Measurements from ENCODE around the gene MOK. TPM values are rescaled to one million over a fixed set of nuclear protein-coding genes. Genes with fewer than 3 reads are reported as not detected.

MOK gene
- total RNA-seq, 2 donors from 2014 or later = 4.8 to 6.9 TPM

- Histone ChIP-seq H3K4me3 (no peak overlapping the region), H3K27ac (no peak overlapping the region), H3K9me3 (no peaks in the 10 kb centered on the region), H3K9ac (ENCODE audit: low read depth in 2 of 2, low read length in 2 of 2) (no peak overlapping the region), H3K36me3 (no peaks in the 10 kb centered on the region), H3K27me3 (no peaks in the 10 kb centered on the region), H3K4me1 (no peaks in the 10 kb centered on the region)
- no peak for TF ChIP-seq CTCF (IDR thresholded peaks at IDR 0.05)
- DNase-seq = no peak
- intact Hi-C loops (cut with DNase I) = no loop called here
These were observed 85.6 kb downstream of the MOK start for GRCh38 chr14:102219316-102219715.

DNA sequence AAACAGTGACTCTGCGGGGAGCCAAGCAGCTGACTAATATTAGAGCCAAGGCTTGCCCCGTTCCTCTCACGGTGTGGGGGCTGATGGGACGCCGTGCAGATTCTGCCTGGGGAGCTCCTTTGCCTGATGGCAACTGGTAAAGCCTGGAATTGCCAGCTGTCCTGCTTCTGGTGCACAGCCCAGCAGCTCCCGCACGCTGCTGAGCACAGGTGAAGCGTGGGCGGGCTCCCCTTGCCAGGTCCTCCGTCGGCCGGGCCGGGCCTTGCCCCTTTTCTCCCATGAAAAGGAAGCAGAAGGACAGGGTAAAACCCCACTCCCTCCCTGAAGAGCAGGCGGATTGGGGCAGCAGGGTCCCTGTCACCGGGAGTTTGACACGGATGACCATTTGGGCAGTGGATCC lies 86.3 kb downstream of the MOK start:
- Histone ChIP-seq H3K4me1 (no peaks in the 10 kb centered on the region), H3K4me3 (no peak overlapping the region), H3K36me3 (no peaks in the 10 kb centered on the region), H3K27ac (no peak overlapping the region), H3K9ac (ENCODE audit: low read depth in 2 of 2, low read length in 2 of 2) (no peak overlapping the region), H3K9me3 (no peaks in the 10 kb centered on the region), H3K27me3 (no peaks in the 10 kb centered on the region)
- no peak for DNase-seq
- intact Hi-C loops (cut with DNase I) = no loop called here
- TF ChIP-seq CTCF (IDR thresholded peaks at IDR 0.05) = no peak

GRCh38 chr14:102217987-102218421 lies 87.0 kb downstream of the MOK start:
- Histone ChIP-seq H3K9ac (ENCODE audit: low read depth in 2 of 2, low read length in 2 of 2) (no peak overlapping the region), H3K27me3 (no peaks in the 10 kb centered on the region), H3K4me3 (no peak overlapping the region), H3K9me3 (no peaks in the 10 kb centered on the region), H3K27ac (no peak overlapping the region), H3K4me1 (no peaks in the 10 kb centered on the region), H3K36me3 (no peaks in the 10 kb centered on the region)
- intact Hi-C loops (cut with DNase I) = no loop called here
- no peak for DNase-seq
- no peak for TF ChIP-seq CTCF (IDR thresholded peaks at IDR 0.05)

- Histone ChIP-seq H3K27ac (no peak overlapping the region), H3K9me3 (no peaks in the 10 kb centered on the region), H3K27me3 (no peaks in the 10 kb centered on the region), H3K4me1 (no peaks in the 10 kb centered on the region), H3K4me3 (no peak overlapping the region), H3K36me3 (no peaks in the 10 kb centered on the region), H3K9ac (ENCODE audit: low read depth in 2 of 2, low read length in 2 of 2) (no peak overlapping the region)
- no peak for DNase-seq
- intact Hi-C loops (cut with DNase I) = no loop called here
- TF ChIP-seq CTCF (IDR thresholded peaks at IDR 0.05) = no peak
These were observed 87.6 kb downstream of the MOK start for GRCh38 chr14:102217399-102217798.

DNA sequence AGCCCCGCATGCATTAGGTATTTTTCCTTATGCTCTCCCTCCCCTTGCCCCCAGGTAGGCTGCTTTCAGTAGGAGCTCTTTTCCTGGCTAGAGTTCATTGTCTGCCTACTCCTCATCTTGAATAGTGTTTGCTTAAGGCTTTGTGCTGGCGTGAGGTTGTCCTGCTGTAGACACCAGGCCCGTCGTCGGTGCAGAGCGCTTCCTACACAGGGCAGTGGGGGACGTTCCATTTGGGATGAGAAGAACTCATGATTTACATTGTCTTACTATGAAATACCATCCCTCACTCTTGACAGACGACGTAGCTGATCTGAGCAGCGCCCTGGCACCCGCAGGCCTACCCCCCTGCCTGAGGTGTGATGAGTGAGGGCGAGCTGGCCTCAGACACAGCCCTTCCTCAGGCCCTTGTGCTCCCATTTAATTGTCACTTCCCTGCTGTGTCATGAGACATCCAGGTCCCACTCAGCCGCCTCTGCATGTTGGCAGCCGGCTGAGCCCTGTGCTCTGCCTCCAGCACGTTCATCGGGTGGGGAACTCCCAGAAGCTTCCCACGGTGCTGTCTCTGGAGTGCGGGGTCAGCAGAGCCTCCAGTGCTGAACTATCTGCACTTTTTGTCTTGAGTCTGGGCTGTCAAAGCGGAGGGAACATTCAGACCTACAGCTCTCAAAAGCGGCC lies 89.3 kb downstream of the MOK start:
- Histone ChIP-seq H3K36me3 (no peaks in the 10 kb centered on the region), H3K9ac (ENCODE audit: low read depth in 2 of 2, low read length in 2 of 2) (no peak overlapping the region), H3K27ac (no peak overlapping the region), H3K27me3 (no peaks in the 10 kb centered on the region), H3K4me1 (no peaks in the 10 kb centered on the region), H3K4me3 (no peak overlapping the region), H3K9me3 (no peaks in the 10 kb centered on the region)
- intact Hi-C loops (cut with DNase I) = no loop called here
- no peak for TF ChIP-seq CTCF (IDR thresholded peaks at IDR 0.05)
- DNase-seq = no peak
